LNCAP (cell line): ENCODE data around the gene CD9.

Source experiments
- CTCF ChIP-seq: fragments of 450-650 bp; IDR thresholded peaks from 2 replicates; pipeline ENCODE4 v1.5.1; 2017; ENCODE audit warnings: mild to moderate bottlenecking

Gene CD9

GRCh38 chr12:6202304-6202703, 2.1 kb downstream of the CD9 start:
- TF ChIP-seq CTCF, result no peak

GRCh38 chr12:6202846-6203245, 2.6 kb downstream of the CD9 start:
- no peak for TF ChIP-seq CTCF

GRCh38 chr12:6203601-6204000, 3.4 kb downstream of the CD9 start:
- TF ChIP-seq CTCF, result no peak

- TF ChIP-seq CTCF, result no peak
Measured at GRCh38 chr12:6204533-6205143, 4.4 kb downstream of the CD9 start.

GRCh38 chr12:6205144-6205539, 4.9 kb downstream of the CD9 start:
- TF ChIP-seq CTCF, result no peak

- no peak for TF ChIP-seq CTCF
Measured at GRCh38 chr12:6205761-6206160, 5.6 kb downstream of the CD9 start.

GRCh38 chr12:6206327-6206726, 6.1 kb downstream of the CD9 start:
- TF ChIP-seq CTCF, result no peak
